Heart left ventricle (tissue), 16 donors: Measurements from ENCODE around the gene FKTN. TPM values are rescaled to one million over a fixed set of nuclear protein-coding genes. Genes with fewer than 3 reads are reported as not detected.

Experiments used
- ATAC-seq, 4 donors: fragments of 200-7000 bp; cut with Tn5 transposase; one replicate each; pipeline ENCODE4 v1.9.1; 2020 to 2022; ENCODE audit warnings: moderate library complexity in 4 of 4, mild to moderate bottlenecking in 3 of 4, moderate number of reproducible peaks in 1 of 4
- DNase-seq, 5 donors: peaks; one replicate each; pipeline ENCODE4 v3.0.0-alpha.2; 2020
- H3K27ac ChIP-seq, 12 donors: fragments of 200-600 bp; sonication (generic) in 4 of 12; one replicate each; pipeline versions ENCODE4 v1.5.0 to v1.8.0; 2016 to 2022; ENCODE audit warnings: mild to moderate bottlenecking in 2 of 12
- H3K27me3 ChIP-seq, 9 donors: fragments of 200-600 bp; sonication (generic) in 2 of 9; one replicate each; pipeline versions ENCODE4 v1.5.1 to v1.8.0; 2016 to 2022; ENCODE audit warnings: mild to moderate bottlenecking in 3 of 9
- H3K36me3 ChIP-seq, 9 donors: fragments of 200-600 bp; sonication (generic) in 2 of 9; one replicate each; pipeline versions ENCODE4 v1.5.0 to v1.8.0; 2018 to 2022; ENCODE audit warnings: mild to moderate bottlenecking in 2 of 9
- H3K4me1 ChIP-seq, 12 donors: fragments of 200-600 bp; sonication (generic) in 4 of 12; one replicate each; pipeline versions ENCODE4 v1.5.0 to v1.8.0; 2016 to 2022; ENCODE audit warnings: mild to moderate bottlenecking in 3 of 12
- H3K4me3 ChIP-seq, 12 donors: fragments of 200-600 bp; sonication (generic) in 4 of 12; one replicate each; pipeline versions ENCODE4 v1.5.0 to v1.8.0; 2017 to 2022; ENCODE audit warnings: mild to moderate bottlenecking in 9 of 12, moderate library complexity in 4 of 12
- H3K9me3 ChIP-seq, 12 donors: fragments of 200-600 bp; sonication (generic) in 4 of 12; one replicate each; pipeline versions ENCODE4 v1.5.0 to v1.8.0; 2016 to 2022; ENCODE audit warnings: mild to moderate bottlenecking in 1 of 12
- POLR2A ChIP-seq, 2 donors: fragments of 450-650 bp; IDR thresholded peaks; one replicate each; pipeline ENCODE4 v1.6.1; 2017; ENCODE audit warnings: antibody characterized with exemption in 2 of 2, mild to moderate bottlenecking in 2 of 2, moderate library complexity in 2 of 2
- WGBS, 4 donors: extraction: QIAGEN DNeasy Blood & Tissue Kit in 2 of 4; methylation state at CpG; one replicate each; pipeline versions ENCODE4 v1.1.5 to v1.1.7; 2013 to 2018; 5-methylcytosine and 5-hydroxymethylcytosine counted together
- intact Hi-C, 10 donors: fragments of 100-400 bp; cut with DNase I; formaldehyde crosslinking; loops; one replicate each; pipeline versions ENCODE4 v1.11.1 to v1.14.2; 2022
- polyA plus RNA-seq, 2 donors: library from polyadenylated mRNA; stranded (reverse); fragments of 200-250 nt; gene quantifications; one replicate each; pipeline ENCODE4 v1.2.3, GENCODE V29; 2013
- total RNA-seq, 9 donors: library from RNA; depleted of rRNA in 2 of 9; stranded (reverse); fragments of >200 nt in 2 of 9; fragmentation: NEBNext Ultra II Directional in 3 of 9; extraction: Animal tissue kit (Norgen Biotek cat#: 25700) in 3 of 9; gene quantifications; one replicate each; pipeline versions ENCODE4 v1.1.0 to v1.2.4, GENCODE V29; 2016 to 2023
- TF ChIP-seq, protein P1 (sequence below), 12 donors: fragments of 200-600 bp; sonication (generic) in 4 of 12; IDR thresholded peaks; one replicate each; pipeline versions ENCODE4 v1.5.0 to v1.8.0; 2018 to 2022; ENCODE audit warnings: antibody characterized with exemption in 12 of 12, mild to moderate bottlenecking in 5 of 12
- donor health status: ischemic (EF 13 %, LVEDD 7.1; RV severe dilation, severe dysfunction).
- donor health status: healthy with polysubstance abuse.
- donor health status: DM: no; HTN: yes; CAD: no.
- donor health status: DM: no; HTN: no; CAD: no.
- donor health status: ischemic (EF 25% LVEDD 6.9; RV normal size, moderate dysfunction).
- donor health status: ischemic (EF 25% LVEDD 5.7; RV mildly dilated, moderate dysfunction).
- donor health status: healthy.
- donor health status: DM: yes; HTN: yes; CAD: no.
- donor health status: ischemic (EF 35%, LVEDD 5.7; RV mildly dilated, moderate dysfunction).
- donor health status: nonischemic (EF 11% LVEDD 7.7; RV severe dilation, severe dysfunction).
- donor health status: DM: yes; HTN: yes; CAD: no.
- donor health status: PGD.
- donor health status: ischemic (EF 29% LVEDD 5.4; RV normal size, mild dysfunction).
- donor health status: nonischemic (EF 23%, LVEDD 6.1; RV moderate dilation, normal function).

FKTN gene
- total and polyA plus RNA-seq, 11 donors = 2.3 to 12.9 (median 6.9) TPM

DNA sequence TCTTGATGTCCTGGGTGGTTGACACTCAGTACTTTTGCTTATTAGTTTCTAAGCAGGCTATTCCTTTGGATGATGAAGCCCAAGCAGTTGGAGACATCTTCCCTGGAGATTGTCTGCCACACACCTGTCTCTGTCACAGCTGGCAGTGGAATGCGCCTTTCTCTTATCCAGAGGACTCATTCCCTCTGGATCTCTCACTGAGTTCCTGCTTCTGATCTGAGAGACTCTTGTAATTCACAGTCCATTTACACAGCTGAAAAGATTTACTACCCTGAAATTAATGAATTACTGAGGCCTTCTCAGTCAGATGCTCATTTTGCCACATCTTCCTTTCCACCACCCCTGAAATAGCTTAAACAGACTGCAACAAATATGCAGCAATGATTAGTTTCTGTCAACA is 120.2 kb downstream of the FKTN start:
- Histone ChIP-seq H3K4me1 (no peaks in the 10 kb centered on the region), H3K9me3 (no peaks in the 10 kb centered on the region), H3K4me3 (no peak overlapping the region), H3K36me3 (no peaks in the 10 kb centered on the region), H3K27ac (no peak overlapping the region), H3K27me3 (no peaks in the 10 kb centered on the region)
- no peak for TF ChIP-seq POLR2A (IDR thresholded peaks at IDR 0.05)
- TF ChIP-seq, protein P1, sequence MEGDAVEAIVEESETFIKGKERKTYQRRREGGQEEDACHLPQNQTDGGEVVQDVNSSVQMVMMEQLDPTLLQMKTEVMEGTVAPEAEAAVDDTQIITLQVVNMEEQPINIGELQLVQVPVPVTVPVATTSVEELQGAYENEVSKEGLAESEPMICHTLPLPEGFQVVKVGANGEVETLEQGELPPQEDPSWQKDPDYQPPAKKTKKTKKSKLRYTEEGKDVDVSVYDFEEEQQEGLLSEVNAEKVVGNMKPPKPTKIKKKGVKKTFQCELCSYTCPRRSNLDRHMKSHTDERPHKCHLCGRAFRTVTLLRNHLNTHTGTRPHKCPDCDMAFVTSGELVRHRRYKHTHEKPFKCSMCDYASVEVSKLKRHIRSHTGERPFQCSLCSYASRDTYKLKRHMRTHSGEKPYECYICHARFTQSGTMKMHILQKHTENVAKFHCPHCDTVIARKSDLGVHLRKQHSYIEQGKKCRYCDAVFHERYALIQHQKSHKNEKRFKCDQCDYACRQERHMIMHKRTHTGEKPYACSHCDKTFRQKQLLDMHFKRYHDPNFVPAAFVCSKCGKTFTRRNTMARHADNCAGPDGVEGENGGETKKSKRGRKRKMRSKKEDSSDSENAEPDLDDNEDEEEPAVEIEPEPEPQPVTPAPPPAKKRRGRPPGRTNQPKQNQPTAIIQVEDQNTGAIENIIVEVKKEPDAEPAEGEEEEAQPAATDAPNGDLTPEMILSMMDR (IDR thresholded peaks at IDR 0.05) = no peak
- ATAC-seq = no peak
- intact Hi-C loops = no loop called here
- DNase-seq = no peak
- 78 to 93% (median 81%) methylated on average over 1 of the region's 1 CpG for WGBS, 4 donors

- 62 to 67% (median 65%) methylated on average over 1 of the region's 1 CpG for WGBS, 4 donors
- no peak for DNase-seq
These were observed 120.8 kb downstream of the FKTN start for GRCh38 chr9:105678781-105679180.

DNA sequence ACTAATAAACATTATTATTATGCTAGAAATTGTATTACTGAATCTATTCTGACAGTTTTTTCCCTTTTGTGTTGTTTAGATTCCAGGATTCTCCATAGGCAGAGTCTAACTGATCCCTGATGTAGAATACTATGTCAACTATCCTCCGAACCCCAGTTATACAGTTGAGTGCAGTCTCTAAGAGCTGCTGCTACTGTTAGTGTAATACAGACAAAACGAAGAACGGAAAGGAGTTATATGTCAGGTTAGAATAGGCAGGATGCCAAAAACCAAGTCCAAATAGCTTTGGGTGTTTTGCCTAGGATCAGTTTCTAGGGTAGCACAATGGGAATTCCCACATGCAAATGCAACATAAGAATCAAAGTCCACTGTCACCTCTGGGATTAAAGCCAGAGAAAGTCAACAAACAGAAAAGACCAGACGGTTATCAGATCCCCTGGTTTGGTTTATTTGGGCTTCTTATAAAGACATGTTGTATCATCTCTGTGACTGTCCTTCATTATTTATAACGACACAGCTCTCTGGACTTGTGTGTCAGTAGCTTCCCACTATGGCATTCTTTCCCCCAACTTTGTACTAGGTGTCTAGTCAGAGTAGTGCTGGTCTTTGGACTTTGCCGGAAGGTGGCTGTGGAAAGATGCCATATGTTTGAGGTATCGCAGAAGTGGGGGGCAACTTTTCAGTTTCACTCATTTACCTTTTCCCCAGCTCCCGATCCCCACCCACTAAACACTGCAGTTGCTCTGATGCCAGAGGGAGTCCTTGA is 121.5 kb downstream of the FKTN start:
- ATAC-seq (no peak), DNase-seq (no peak)
- TF ChIP-seq POLR2A (IDR thresholded peaks at IDR 0.05) = no peak
- TF ChIP-seq, protein P1 (IDR thresholded peaks at IDR 0.05) = no peak
- Histone ChIP-seq H3K9me3 (no peaks in the 10 kb centered on the region), H3K27me3 (no peaks in the 10 kb centered on the region), H3K36me3 (no peaks in the 10 kb centered on the region), H3K4me1 (peaks cover 0 to 3% (median 0%) of the 10 kb centered on the region in 12 donors), H3K4me3 (no peak overlapping the region), H3K27ac (no peak overlapping the region)
- 79 to 86% (median 80%) methylated on average over 8 of the region's 8 CpGs for WGBS, 4 donors
- intact Hi-C loops = no loop called here

More at GRCh38 chr9:105678781-105679180, 120.8 kb downstream of the FKTN start:
- Histone ChIP-seq H3K27me3 (no peaks in the 10 kb centered on the region), H3K4me3 (no peak overlapping the region), H3K27ac (no peak overlapping the region), H3K36me3 (no peaks in the 10 kb centered on the region), H3K9me3 (no peaks in the 10 kb centered on the region), H3K4me1 (no peaks in the 10 kb centered on the region)
- ATAC-seq = no peak
- intact Hi-C loops = no loop called here
- no peak for TF ChIP-seq POLR2A (IDR thresholded peaks at IDR 0.05)
- TF ChIP-seq, protein P1 (IDR thresholded peaks at IDR 0.05) = no peak

GRCh38 chr9:105681313-105681712 is 123.4 kb downstream of the FKTN start:
- no peak for TF ChIP-seq POLR2A (IDR thresholded peaks at IDR 0.05)
- TF ChIP-seq, protein P1 (IDR thresholded peaks at IDR 0.05) = no peak
- peaks cover 0 to 3% (median 0%) of the 10 kb centered on the region in 12 donors for H3K4me1 ChIP-seq
- intact Hi-C loops = no loop called here
- no peak overlapping the region for H3K27ac ChIP-seq
- H3K36me3 ChIP-seq = no peaks in the 10 kb centered on the region
- no peak for ATAC-seq
- H3K27me3 ChIP-seq = no peaks in the 10 kb centered on the region
- no peak overlapping the region for H3K4me3 ChIP-seq
- H3K9me3 ChIP-seq = no peaks in the 10 kb centered on the region
- DNase-seq = no peak
- 93 to 97% (median 95%) methylated on average over 2 of the region's 2 CpGs for WGBS, 4 donors
